GM18870 (cell line): ENCODE data around the gene CMIP.
"Not testable (repeated sequence)": the region's sequence is repeated elsewhere in the genome, so short reads cannot be mapped to it uniquely, and the experiment has no call there.

Source experiments
- ATAC-seq: cut with Tn5 transposase; IDR thresholded peaks from one replicate; pipeline ENCODE4 v1.9.1; 2021; ENCODE audit warnings: moderate library complexity; ENCODE audit not compliant: unreplicated experiment

The CMIP gene

GRCh38 chr16:81671738-81672597 lies 227.4 kb downstream of the CMIP start:
- no peak for ATAC-seq

- no peak for ATAC-seq
These were observed 228.8 kb downstream of the CMIP start for GRCh38 chr16:81673432-81673831.

GRCh38 chr16:81675662-81676061 lies 231.1 kb downstream of the CMIP start:
- ATAC-seq = no peak

- ATAC-seq = no peak
These were observed 231.7 kb downstream of the CMIP start for GRCh38 chr16:81676066-81676882.

- ATAC-seq = no peak
These were observed 232.5 kb downstream of the CMIP start for GRCh38 chr16:81676883-81677737.

GRCh38 chr16:81678326-81679095 lies 233.9 kb downstream of the CMIP start:
- no peak for ATAC-seq

GRCh38 chr16:81679721-81680430 lies 235.3 kb downstream of the CMIP start:
- no peak for ATAC-seq

- no peak for ATAC-seq
These were observed 236.1 kb downstream of the CMIP start for GRCh38 chr16:81680444-81681275.

GRCh38 chr16:81681311-81681710 lies 236.7 kb downstream of the CMIP start:
- ATAC-seq = no peak

GRCh38 chr16:81684242-81684837 lies 239.7 kb downstream of the CMIP start:
- no peak for ATAC-seq

GRCh38 chr16:81684901-81685300 lies 240.3 kb downstream of the CMIP start:
- ATAC-seq = no peak

GRCh38 chr16:81686391-81687130 lies 242.0 kb downstream of the CMIP start:
- ATAC-seq = no peak

GRCh38 chr16:81687131-81687456 lies 242.5 kb downstream of the CMIP start:
- ATAC-seq = no peak

GRCh38 chr16:81688182-81688581 lies 243.6 kb downstream of the CMIP start:
- ATAC-seq = no peak

GRCh38 chr16:81688839-81689238 lies 244.2 kb downstream of the CMIP start:
- not testable (repeated sequence) for ATAC-seq

GRCh38 chr16:81692021-81692420 lies 247.4 kb downstream of the CMIP start:
- ATAC-seq = no peak

- ATAC-seq = no peak
These were observed 248.0 kb downstream of the CMIP start for GRCh38 chr16:81692571-81692970.
